Measurements from ENCODE around the gene GPHA2.

GPHA2 gene

GRCh38 chr11:64931290-64931689 lies 4.4 kb downstream of the GPHA2 start:
- H3K4me3 ChIP-seq (ENCODE audit: low read depth, low read length): no peak overlapping the region

- no peak overlapping the region for H3K4me3 ChIP-seq (ENCODE audit: low read depth, low read length)
Observed at GRCh38 chr11:64930340-64930739, 5.4 kb downstream of the GPHA2 start.

- no peak overlapping the region for H3K4me3 ChIP-seq (ENCODE audit: low read depth, low read length)
Observed at GRCh38 chr11:64929625-64930024, 6.1 kb downstream of the GPHA2 start.

- no peak overlapping the region for H3K4me3 ChIP-seq (ENCODE audit: low read depth, low read length)
Observed at GRCh38 chr11:64928957-64929356, 6.7 kb downstream of the GPHA2 start.

GRCh38 chr11:64926689-64927088 lies 9.0 kb downstream of the GPHA2 start:
- H3K4me3 ChIP-seq (ENCODE audit: low read depth, low read length): no peak overlapping the region

GRCh38 chr11:64925536-64926436 lies 9.9 kb downstream of the GPHA2 start:
- no peak overlapping the region for H3K4me3 ChIP-seq (ENCODE audit: low read depth, low read length)

- peak overlapping the region; percentile 51 for H3K4me3 ChIP-seq (ENCODE audit: low read depth, low read length)
Observed at GRCh38 chr11:64924910-64925284, 10.8 kb downstream of the GPHA2 start.

GRCh38 chr11:64923944-64924909 lies 11.5 kb downstream of the GPHA2 start, which contains the start of gene PPP2R5B:
Gene PPP2R5B, plus strand, starts transcription at chr11:64924689. Its CDS starts 1,046 bp downstream, at chr11:64925735.
- peak within 1 kb of the TSS; percentile 51 for H3K4me3 ChIP-seq (ENCODE audit: low read depth, low read length)

- H3K4me3 ChIP-seq (ENCODE audit: low read depth, low read length): no peak overlapping the region
Observed at GRCh38 chr11:64923151-64923661, 12.5 kb downstream of the GPHA2 start.

- no peak overlapping the region for H3K4me3 ChIP-seq (ENCODE audit: low read depth, low read length)
Observed at GRCh38 chr11:64921384-64921783, 14.3 kb downstream of the GPHA2 start.

GRCh38 chr11:64920124-64920523 lies 15.6 kb downstream of the GPHA2 start:
- no peak overlapping the region for H3K4me3 ChIP-seq (ENCODE audit: low read depth, low read length)

- no peak overlapping the region for H3K4me3 ChIP-seq (ENCODE audit: low read depth, low read length)
Observed at GRCh38 chr11:64919627-64920026, 16.1 kb downstream of the GPHA2 start.

- peak overlapping the region; percentile 0 for H3K4me3 ChIP-seq (ENCODE audit: low read depth, low read length)
Observed at GRCh38 chr11:64918017-64918416, 17.7 kb downstream of the GPHA2 start.

- peak overlapping the region; percentile 0 for H3K4me3 ChIP-seq (ENCODE audit: low read depth, low read length)
Observed at GRCh38 chr11:64917663-64917995, 18.1 kb downstream of the GPHA2 start.

GRCh38 chr11:64916775-64917662 lies 18.7 kb downstream of the GPHA2 start, which contains the start of gene ATG2A:
Gene ATG2A, minus strand, starts transcription at chr11:64917209. Its CDS starts 74 bp downstream, at chr11:64917135.
- H3K4me3 ChIP-seq (ENCODE audit: low read depth, low read length): peak within 1 kb of the TSS; percentile 84

GRCh38 chr11:64916040-64916774 lies 19.5 kb downstream of the GPHA2 start:
- H3K4me3 ChIP-seq (ENCODE audit: low read depth, low read length): peak overlapping the region; percentile 84

GRCh38 chr11:64915376-64915887 lies 20.3 kb downstream of the GPHA2 start:
- no peak overlapping the region for H3K4me3 ChIP-seq (ENCODE audit: low read depth, low read length)

GRCh38 chr11:64914123-64914522 lies 21.6 kb downstream of the GPHA2 start:
- no peak overlapping the region for H3K4me3 ChIP-seq (ENCODE audit: low read depth, low read length)

GRCh38 chr11:64913171-64913727 lies 22.4 kb downstream of the GPHA2 start:
- no peak overlapping the region for H3K4me3 ChIP-seq (ENCODE audit: low read depth, low read length)

All from iPS-11a (cell line).